ENCODE results near the gene PCED1B. TPM values are rescaled to one million over a fixed set of nuclear protein-coding genes. Genes with fewer than 3 reads are reported as not detected.

PCED1B gene
- 100 to 1,000 TPM; 117 to 119 TPM for total RNA-seq

DNA sequence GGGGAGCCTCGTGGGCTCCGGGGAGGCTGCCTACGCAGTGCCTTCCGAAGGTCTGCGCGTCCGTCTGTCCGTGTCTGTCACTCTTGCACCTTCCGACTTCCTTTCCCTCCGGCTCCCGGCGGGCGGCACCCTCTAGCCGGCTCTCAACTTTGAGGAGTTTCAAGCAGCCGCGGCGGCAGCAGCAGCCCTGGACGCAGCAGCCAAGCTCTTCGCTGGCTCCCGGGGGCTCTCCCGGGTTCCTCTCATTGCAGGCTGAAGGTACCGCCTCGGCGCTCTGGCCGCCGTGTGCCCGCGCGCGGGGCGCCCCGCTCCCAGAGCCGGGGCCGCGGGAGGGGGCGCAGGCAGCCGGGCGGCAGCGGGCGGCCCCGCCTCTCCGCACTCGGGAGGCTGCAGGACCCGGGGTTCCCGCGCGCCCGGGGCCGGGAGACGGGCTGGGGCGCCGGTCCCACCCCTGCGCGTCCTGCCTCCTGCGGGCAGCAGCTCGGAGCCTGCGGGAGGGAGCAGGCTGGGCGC, at the start of gene PCED1B, which contains the start of gene AMIGO2:
TSS of gene PCED1B (plus strand) at position 154 of the 513 bp plus-strand sequence. CDS start 155,443 bp downstream, outside the sequence.
TSS of gene AMIGO2 (minus strand) at position 492 of the 513 bp plus-strand sequence. CDS start 957 bp downstream, outside the sequence.
- no peak for TF ChIP-seq CTCF (IDR thresholded peaks at IDR 0.05)
- Mint-ChIP-seq H3K4me3 (peak within 1 kb of the TSS; percentile 92), H3K9me3 (no peaks in the 10 kb centered on the region), H3K27me3 (no peaks in the 10 kb centered on the region), H3K36me3 (ENCODE audit: low read depth) (peaks cover 37% of the 10 kb centered on the region), H3K4me1 (ENCODE audit: low read depth) (peaks cover 72% of the 10 kb centered on the region), H3K27ac (peak within 1 kb of the TSS; percentile 97)
- POLR2A ChIA-PET: interaction anchor here (0.7 to 10.4 kb wide), 14 partner anchors 9 to 318 kb away, joined by 3 to 170 read pairs (median 4); no protein-coding TSS in a partner anchor
- CTCF ChIA-PET: interaction anchor here (0.9 to 3.7 kb wide), 16 partner anchors 9 to 318 kb away, joined by 3 to 20 read pairs (median 4); no protein-coding TSS in a partner anchor
- DNase-seq: peak; percentile 82
- intact Hi-C loops (cut with micrococcal nuclease): no loop called here
- peak; percentile 57 for ATAC-seq

DNA sequence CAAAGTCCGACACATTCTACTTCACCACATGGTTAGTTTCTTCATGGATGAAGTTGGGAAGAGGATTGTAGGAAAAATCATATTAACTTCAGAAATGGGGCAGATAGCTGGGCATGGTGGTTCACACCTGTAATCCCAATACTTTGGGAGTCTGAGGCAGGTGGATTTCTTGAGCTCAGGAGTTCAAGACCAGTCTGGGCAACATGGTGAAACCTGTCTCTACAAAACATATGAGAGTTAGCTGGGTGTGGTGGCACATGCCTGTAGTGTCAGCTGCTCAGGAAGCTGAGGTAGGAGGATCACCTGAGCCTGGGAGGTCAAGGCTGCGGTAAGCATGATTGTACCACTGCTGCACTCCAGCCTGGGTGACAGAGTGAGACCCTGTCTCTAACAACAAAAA, 49.5 kb upstream of the PCED1B start:
- H3K4me1 Mint-ChIP-seq (ENCODE audit: low read depth): peaks cover 27% of the 10 kb centered on the region
- ChIA-PET POLR2A (no interaction called here), CTCF (interaction anchor here (1.0 kb wide), 1 partner anchor 9 kb away, joined by 5 read pairs; no protein-coding TSS in a partner anchor)
- no peaks in the 10 kb centered on the region for H3K36me3 Mint-ChIP-seq (ENCODE audit: low read depth)
- TF ChIP-seq CTCF (IDR thresholded peaks at IDR 0.05): no peak
- H3K9me3 Mint-ChIP-seq: no peaks in the 10 kb centered on the region
- intact Hi-C loops (cut with micrococcal nuclease): loop anchor here (5.0 to 10.0 kb wide), 6 partner anchors 37 to 657 kb away; no protein-coding TSS in a partner anchor
- H3K27ac Mint-ChIP-seq: no peak overlapping the region
- H3K4me3 Mint-ChIP-seq: no peak overlapping the region
- H3K27me3 Mint-ChIP-seq: peaks cover 6% of the 10 kb centered on the region
- no peak for ATAC-seq
- no peak for DNase-seq

- ChIA-PET CTCF (interaction anchor here (0.6 to 4.0 kb wide), 63 partner anchors 8 to 710 kb away, joined by 3 to 60 read pairs (median 4); partner anchors contain the start of genes AMIGO2 and PCED1B), POLR2A (interaction anchor here (0.9 kb wide), 1 partner anchor 180 kb away, joined by 4 read pairs; no protein-coding TSS in a partner anchor)
- DNase-seq: peak; percentile 12
- Mint-ChIP-seq H3K27me3 (no peaks in the 10 kb centered on the region), H3K4me1 (ENCODE audit: low read depth) (peaks cover 37% of the 10 kb centered on the region), H3K36me3 (ENCODE audit: low read depth) (no peaks in the 10 kb centered on the region), H3K9me3 (no peaks in the 10 kb centered on the region), H3K4me3 (no peak overlapping the region), H3K27ac (peak overlapping the region; percentile 10)
- ATAC-seq: peak; percentile 81
- intact Hi-C loops (cut with micrococcal nuclease): loop anchor here (5.0 to 10.0 kb wide), 6 partner anchors 35 to 655 kb away; no protein-coding TSS in a partner anchor
- TF ChIP-seq CTCF (IDR thresholded peaks at IDR 0.05): peak; percentile 84
Observed at GRCh38 chr12:47032644-47033043, 46.8 kb upstream of the PCED1B start.

DNA sequence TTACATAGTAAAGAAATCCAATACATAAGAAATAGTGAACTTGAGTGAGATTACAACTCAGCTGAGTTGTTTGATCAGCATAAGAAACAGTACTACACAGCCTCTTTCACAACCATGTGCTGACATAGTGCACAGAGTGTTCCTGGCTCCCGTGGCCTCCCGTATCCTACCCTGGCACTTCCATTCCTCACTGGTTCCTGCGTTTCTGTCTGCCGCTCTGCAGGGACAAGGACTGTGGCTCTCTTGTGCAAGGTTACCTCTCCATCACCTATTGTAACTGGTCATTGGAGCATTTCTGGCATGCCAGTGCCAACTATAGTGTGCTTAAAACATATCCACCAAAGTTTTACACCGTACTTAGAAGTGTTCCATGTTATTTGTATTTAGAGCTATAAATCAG, 46.3 kb upstream of the PCED1B start:
- CTCF ChIA-PET: interaction anchor here (0.9 to 4.0 kb wide), 49 partner anchors 8 to 710 kb away, joined by 3 to 60 read pairs (median 6); partner anchors contain the start of genes AMIGO2 and PCED1B
- Mint-ChIP-seq H3K36me3 (ENCODE audit: low read depth) (no peaks in the 10 kb centered on the region), H3K4me1 (ENCODE audit: low read depth) (peaks cover 37% of the 10 kb centered on the region), H3K27me3 (no peaks in the 10 kb centered on the region), H3K27ac (peak overlapping the region; percentile 62), H3K9me3 (no peaks in the 10 kb centered on the region), H3K4me3 (no peak overlapping the region)
- ATAC-seq (peak; percentile 54), DNase-seq (no peak)
- POLR2A ChIA-PET: interaction anchor here (0.9 kb wide), 1 partner anchor 179 kb away, joined by 4 read pairs; no protein-coding TSS in a partner anchor
- TF ChIP-seq CTCF (IDR thresholded peaks at IDR 0.05): no peak
- intact Hi-C loops (cut with micrococcal nuclease): loop anchor here (5.0 to 10.0 kb wide), 6 partner anchors 34 to 654 kb away; no protein-coding TSS in a partner anchor
